ENCODE measurements around the gene ZNF382. TPM values are rescaled to one million over a fixed set of nuclear protein-coding genes. Genes with fewer than 3 reads are reported as not detected.

The ZNF382 gene
- total RNA-seq, 1 donor from 2014 or later, result 17.4 TPM

GRCh38 chr19:36668646-36669045 lies 63.5 kb downstream of the ZNF382 start:
- intact Hi-C loops (cut with micrococcal nuclease), result no loop called here
- DNase-seq, result no peak
- ATAC-seq, result no peak

- peak; percentile 84 for ATAC-seq
- intact Hi-C loops (cut with micrococcal nuclease), result no loop called here
These were observed 67.3 kb downstream of the ZNF382 start for GRCh38 chr19:36672368-36672767.

GRCh38 chr19:36674201-36674600 lies 69.1 kb downstream of the ZNF382 start:
- no peak for DNase-seq
- intact Hi-C loops (cut with micrococcal nuclease), result no loop called here

More at GRCh38 chr19:36672368-36672767, 67.3 kb downstream of the ZNF382 start:
- DNase-seq, result no peak

GRCh38 chr19:36679455-36679854 lies 74.3 kb downstream of the ZNF382 start:
- DNase-seq (no peak), ATAC-seq (no peak)
- intact Hi-C loops (cut with micrococcal nuclease), result no loop called here

More at GRCh38 chr19:36674201-36674600, 69.1 kb downstream of the ZNF382 start:
- ATAC-seq, result no peak

Other genes starting within 250 kb of the ZNF382 start
- 2.4 TPM for gene ZFP14, start 226.1 kb upstream of the ZNF382 start, total RNA-seq
- 5.0 TPM for gene ZFP82, start 186.7 kb upstream of the ZNF382 start, total RNA-seq
- gene ZNF566, start 115.8 kb upstream of the ZNF382 start, total RNA-seq, result 12.2 TPM
- gene ZNF260, start 77.0 kb upstream of the ZNF382 start, total RNA-seq, result 7.5 TPM
- gene ZNF529, start 32.0 kb upstream of the ZNF382 start, total RNA-seq, result 16.9 TPM
- 10.8 TPM for gene ZNF461, start 61.5 kb downstream of the ZNF382 start, total RNA-seq
- gene ZNF567, start 82.3 kb downstream of the ZNF382 start, total RNA-seq, result 3.7 TPM
- 5.6 TPM for gene ZNF850, start 167.5 kb downstream of the ZNF382 start, total RNA-seq
- 10.8 TPM for gene ZNF790, start 233.1 kb downstream of the ZNF382 start, total RNA-seq
- 2.9 TPM for gene ZNF345, start 245.6 kb downstream of the ZNF382 start, total RNA-seq